HEK293 (cell line): ENCODE measurements around the gene ELL.

Experiments
- CTCF ChIA-PET: fragments of 350-600 bp; formaldehyde crosslinking; extraction: SDS; loops from one replicate; lab custom pipeline; 2021; ENCODE audit warnings: antibody characterized with exemption; lab: Yijun Ruan, JAX
- POLR2A ChIA-PET: fragments of 300-600 bp; formaldehyde crosslinking; extraction: SDS; loops from one replicate; lab custom pipeline; 2020; ENCODE audit warnings: antibody characterized with exemption, inconsistent platforms; lab: Yijun Ruan, JAX
- H3K27ac ChIP-seq: fragments of 200-500 bp; sonication (Bioruptor generic); 2 replicates; pipeline ENCODE4 v1.5.1; 2014; ENCODE audit warnings: low read depth, low read length, control low read depth, inconsistent platforms; ENCODE audit errors: extremely low read depth
- H3K36me3 ChIP-seq, 2 experiments: fragments of 200-500 bp in 1 of 2; sonication (Bioruptor generic) in 1 of 2; 1 replicate in 1 of 2; 2 replicates in 1 of 2; pipeline ENCODE4 v1.5.1; 2014 to 2017; ENCODE audit warnings: inconsistent platforms in 2 of 2, low read length in 2 of 2; ENCODE audit not compliant: control insufficient read depth in 2 of 2, insufficient read depth in 1 of 2
- H3K4me1 ChIP-seq: fragments of 200-500 bp; sonication (Bioruptor generic); 2 replicates; pipeline ENCODE4 v1.5.1; 2014; ENCODE audit warnings: mild to moderate bottlenecking, low read length, inconsistent platforms; ENCODE audit not compliant: control insufficient read depth, insufficient read depth
- H3K4me3 ChIP-seq: 2 replicates; pipeline ENCODE4 v1.5.1; 2011; ENCODE audit warnings: low read depth, mild to moderate bottlenecking, control low read depth, low read length, moderate library complexity
- H3K9me3 ChIP-seq: fragments of 200-500 bp; sonication (Bioruptor generic); 2 replicates; pipeline ENCODE4 v1.5.1; 2014; ENCODE audit warnings: low read depth, low read length, inconsistent platforms; ENCODE audit not compliant: control insufficient read depth, insufficient read depth
- GLI2 ChIP-seq: fragments of 450-650 bp; formaldehyde crosslinking; IDR thresholded peaks from 2 replicates; pipeline ENCODE4; 2017; ENCODE audit warnings: missing biosample characterization, missing genetic modification characterization, low read depth, borderline replicate concordance
- GLIS1 ChIP-seq: fragments of 450-650 bp; formaldehyde crosslinking; IDR thresholded peaks from 2 replicates; pipeline ENCODE4 v1.5.1; 2016; ENCODE audit warnings: missing biosample characterization, missing genetic modification characterization
- KLF1 ChIP-seq: fragments of 450-650 bp; formaldehyde crosslinking; IDR thresholded peaks from 2 replicates; pipeline ENCODE4 v1.5.1; 2016; ENCODE audit warnings: missing biosample characterization, missing genetic modification characterization
- SP3 ChIP-seq: fragments of 450-650 bp; formaldehyde crosslinking; IDR thresholded peaks from 2 replicates; pipeline ENCODE4 v1.5.1; 2016; ENCODE audit warnings: missing biosample characterization, missing genetic modification characterization
- SP7 ChIP-seq: fragments of 450-650 bp; formaldehyde crosslinking; IDR thresholded peaks from 2 replicates; pipeline ENCODE4 v1.5.1; 2016; ENCODE audit warnings: missing biosample characterization, missing genetic modification characterization
- ZFP37 ChIP-seq: fragments of 450-650 bp; formaldehyde crosslinking; IDR thresholded peaks from 2 replicates; pipeline ENCODE4 v1.5.1; 2016; ENCODE audit warnings: missing biosample characterization, missing genetic modification characterization
- ZFP69B ChIP-seq: fragments of 450-650 bp; formaldehyde crosslinking; IDR thresholded peaks from 2 replicates; pipeline ENCODE4 v1.5.1; 2016; ENCODE audit warnings: missing biosample characterization, missing genetic modification characterization
- ZNF121 ChIP-seq: fragments of 450-650 bp; formaldehyde crosslinking; IDR thresholded peaks from 2 replicates; pipeline ENCODE4 v1.5.1; 2016; ENCODE audit warnings: missing biosample characterization, missing genetic modification characterization
- ZNF133 ChIP-seq: fragments of 450-650 bp; formaldehyde crosslinking; IDR thresholded peaks from 2 replicates; pipeline ENCODE4 v1.5.1; 2016; ENCODE audit warnings: missing biosample characterization, missing genetic modification characterization
- ZNF2 ChIP-seq: fragments of 450-650 bp; formaldehyde crosslinking; IDR thresholded peaks from 2 replicates; pipeline ENCODE4 v1.5.1; 2016; ENCODE audit warnings: missing biosample characterization, missing genetic modification characterization
- ZNF335 ChIP-seq: fragments of 450-650 bp; formaldehyde crosslinking; conservative IDR thresholded peaks from 2 replicates; pipeline ENCODE4 v1.5.1; 2016; ENCODE audit warnings: missing biosample characterization, missing genetic modification characterization
- ZNF341 ChIP-seq: fragments of 450-650 bp; formaldehyde crosslinking; IDR thresholded peaks from 2 replicates; pipeline ENCODE4; 2016; ENCODE audit warnings: low read depth, missing biosample characterization, missing genetic modification characterization
- ZNF514 ChIP-seq: fragments of 450-650 bp; formaldehyde crosslinking; IDR thresholded peaks from 2 replicates; pipeline ENCODE4 v1.5.1; 2016; ENCODE audit warnings: missing biosample characterization, missing genetic modification characterization
- ZNF521 ChIP-seq: fragments of 450-650 bp; formaldehyde crosslinking; IDR thresholded peaks from 2 replicates; pipeline ENCODE4 v1.5.1; 2017; ENCODE audit warnings: missing biosample characterization, mild to moderate bottlenecking, missing genetic modification characterization
- ZNF530 ChIP-seq: fragments of 450-650 bp; formaldehyde crosslinking; IDR thresholded peaks from 2 replicates; pipeline ENCODE4 v1.5.1; 2016; ENCODE audit warnings: low read depth, missing biosample characterization, missing genetic modification characterization
- ZNF600 ChIP-seq: fragments of 450-650 bp; formaldehyde crosslinking; IDR thresholded peaks from 2 replicates; pipeline ENCODE4 v1.5.1; 2016; ENCODE audit warnings: missing biosample characterization, missing genetic modification characterization
- ZNF623 ChIP-seq: fragments of 450-650 bp; formaldehyde crosslinking; IDR thresholded peaks from 2 replicates; pipeline ENCODE4 v1.5.1; 2016; ENCODE audit warnings: missing biosample characterization, missing genetic modification characterization
- ZNF792 ChIP-seq: fragments of 450-650 bp; formaldehyde crosslinking; IDR thresholded peaks from 2 replicates; pipeline ENCODE4 v1.5.1; 2016; ENCODE audit warnings: missing biosample characterization, missing genetic modification characterization
- TF ChIP-seq, protein P1 (sequence below): fragments of 450-650 bp; formaldehyde crosslinking; IDR thresholded peaks from 2 replicates; pipeline ENCODE4 v1.5.1; 2017; ENCODE audit warnings: missing biosample characterization, missing genetic modification characterization
- TF ChIP-seq, protein P2 (sequence below): fragments of 450-650 bp; formaldehyde crosslinking; IDR thresholded peaks from 2 replicates; pipeline ENCODE4 v1.5.1; 2016; ENCODE audit warnings: missing biosample characterization, missing genetic modification characterization
- TF ChIP-seq, protein P3 (sequence below): fragments of 450-650 bp; formaldehyde crosslinking; IDR thresholded peaks from 2 replicates; pipeline ENCODE4 v1.5.1; 2016; ENCODE audit warnings: missing biosample characterization, missing genetic modification characterization
- TF ChIP-seq, protein P4 (sequence below): fragments of 450-650 bp; formaldehyde crosslinking; IDR thresholded peaks from 2 replicates; pipeline ENCODE4 v1.5.1; 2016; ENCODE audit warnings: missing biosample characterization, missing genetic modification characterization
- TF ChIP-seq, protein P5 (sequence below): fragments of 450-650 bp; formaldehyde crosslinking; IDR thresholded peaks from 2 replicates; pipeline ENCODE4 v1.5.1; 2016; ENCODE audit warnings: missing biosample characterization, missing genetic modification characterization

ELL gene

DNA sequence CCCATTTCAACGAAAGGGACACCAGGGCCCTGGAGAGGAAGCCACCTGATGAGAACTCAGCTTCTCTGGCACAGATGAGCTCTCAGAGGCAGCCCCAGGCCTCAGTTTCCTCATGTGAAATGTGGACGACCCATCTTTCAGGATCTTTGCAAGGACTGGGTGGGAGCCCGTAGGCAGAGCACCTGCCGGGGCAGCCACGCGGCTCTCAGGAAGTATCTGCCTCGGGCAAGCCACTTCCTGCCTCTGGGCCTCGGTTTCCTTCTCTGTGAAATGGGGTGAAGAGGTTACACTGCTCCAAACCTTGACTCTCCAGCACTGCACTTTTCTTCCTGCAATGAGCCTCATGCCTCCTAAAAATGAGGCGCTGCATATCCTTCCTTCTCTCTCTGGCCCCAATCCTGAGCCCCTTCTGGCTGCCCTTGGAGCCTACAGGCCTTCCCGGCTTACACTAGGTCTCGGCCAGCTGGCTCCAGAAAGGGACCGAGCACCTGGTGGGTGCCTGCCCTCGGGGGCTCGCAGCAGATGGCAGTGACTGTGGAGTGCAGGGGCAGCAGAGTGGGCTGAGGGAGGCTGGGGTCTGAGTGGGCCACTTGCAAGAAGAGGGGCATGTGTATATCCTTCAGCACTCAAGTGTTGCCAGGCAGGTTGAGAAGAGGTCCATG lies 99.2 kb downstream of the ELL start:
- H3K4me3 ChIP-seq: no peak overlapping the region
- TF ChIP-seq ZNF121 (tag by site-specific recombination) (no peak), GLI2 (tag by site-specific recombination) (no peak)
- TF ChIP-seq, protein P1, sequence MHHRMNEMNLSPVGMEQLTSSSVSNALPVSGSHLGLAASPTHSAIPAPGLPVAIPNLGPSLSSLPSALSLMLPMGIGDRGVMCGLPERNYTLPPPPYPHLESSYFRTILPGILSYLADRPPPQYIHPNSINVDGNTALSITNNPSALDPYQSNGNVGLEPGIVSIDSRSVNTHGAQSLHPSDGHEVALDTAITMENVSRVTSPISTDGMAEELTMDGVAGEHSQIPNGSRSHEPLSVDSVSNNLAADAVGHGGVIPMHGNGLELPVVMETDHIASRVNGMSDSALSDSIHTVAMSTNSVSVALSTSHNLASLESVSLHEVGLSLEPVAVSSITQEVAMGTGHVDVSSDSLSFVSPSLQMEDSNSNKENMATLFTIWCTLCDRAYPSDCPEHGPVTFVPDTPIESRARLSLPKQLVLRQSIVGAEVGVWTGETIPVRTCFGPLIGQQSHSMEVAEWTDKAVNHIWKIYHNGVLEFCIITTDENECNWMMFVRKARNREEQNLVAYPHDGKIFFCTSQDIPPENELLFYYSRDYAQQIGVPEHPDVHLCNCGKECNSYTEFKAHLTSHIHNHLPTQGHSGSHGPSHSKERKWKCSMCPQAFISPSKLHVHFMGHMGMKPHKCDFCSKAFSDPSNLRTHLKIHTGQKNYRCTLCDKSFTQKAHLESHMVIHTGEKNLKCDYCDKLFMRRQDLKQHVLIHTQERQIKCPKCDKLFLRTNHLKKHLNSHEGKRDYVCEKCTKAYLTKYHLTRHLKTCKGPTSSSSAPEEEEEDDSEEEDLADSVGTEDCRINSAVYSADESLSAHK (tag by site-specific recombination): 0 out of 2 replicates have a peak, but pooled peaks have one; percentile 19
- ChIA-PET POLR2A (no interaction called here), CTCF (interaction anchor here (0.6 to 2.2 kb wide), 5 partner anchors 13 to 152 kb away, joined by 3 to 10 read pairs (median 3); no protein-coding TSS in a partner anchor)
- no peaks in the 10 kb centered on the region for H3K36me3 ChIP-seq
- H3K27ac ChIP-seq: no peak overlapping the region
- no peaks in the 10 kb centered on the region for H3K9me3 ChIP-seq
- H3K4me1 ChIP-seq: peaks cover 4% of the 10 kb centered on the region; the same call in 1 of the 2 replicates

DNA sequence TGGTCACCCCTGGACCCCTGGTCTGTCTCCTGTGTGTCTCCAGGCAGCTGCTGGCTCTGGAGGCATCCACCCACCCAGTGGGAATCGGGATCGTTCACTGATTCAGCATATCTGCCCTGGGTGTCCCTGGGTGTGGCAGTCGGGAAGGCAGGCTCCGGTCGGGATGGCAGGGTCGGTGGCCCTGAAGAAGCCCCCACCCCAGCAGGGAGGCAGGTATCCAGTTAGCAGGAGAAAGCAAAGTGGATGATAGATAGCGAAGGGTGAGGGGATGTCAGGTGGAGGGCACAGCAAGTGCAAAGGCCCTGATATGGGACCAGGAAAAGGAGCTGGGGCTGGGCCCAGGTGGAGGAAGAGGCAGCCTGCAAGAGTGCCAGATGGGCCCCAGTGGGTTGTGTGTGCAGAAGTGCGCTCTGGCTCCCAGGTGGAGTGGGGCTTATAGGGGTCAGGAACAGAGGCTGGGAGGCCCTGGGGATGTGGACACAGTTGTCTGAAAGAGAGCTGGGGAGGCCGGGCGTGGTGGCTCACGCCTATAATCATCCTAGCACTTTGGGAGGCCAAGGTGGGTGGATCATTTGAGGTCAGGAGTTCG lies 100.4 kb downstream of the ELL start:
- H3K4me1 ChIP-seq: peaks cover 11% of the 10 kb centered on the region; the same call in 1 of the 2 replicates
- peak; percentile 73 for TF ChIP-seq GLIS1
- TF ChIP-seq, protein P2, sequence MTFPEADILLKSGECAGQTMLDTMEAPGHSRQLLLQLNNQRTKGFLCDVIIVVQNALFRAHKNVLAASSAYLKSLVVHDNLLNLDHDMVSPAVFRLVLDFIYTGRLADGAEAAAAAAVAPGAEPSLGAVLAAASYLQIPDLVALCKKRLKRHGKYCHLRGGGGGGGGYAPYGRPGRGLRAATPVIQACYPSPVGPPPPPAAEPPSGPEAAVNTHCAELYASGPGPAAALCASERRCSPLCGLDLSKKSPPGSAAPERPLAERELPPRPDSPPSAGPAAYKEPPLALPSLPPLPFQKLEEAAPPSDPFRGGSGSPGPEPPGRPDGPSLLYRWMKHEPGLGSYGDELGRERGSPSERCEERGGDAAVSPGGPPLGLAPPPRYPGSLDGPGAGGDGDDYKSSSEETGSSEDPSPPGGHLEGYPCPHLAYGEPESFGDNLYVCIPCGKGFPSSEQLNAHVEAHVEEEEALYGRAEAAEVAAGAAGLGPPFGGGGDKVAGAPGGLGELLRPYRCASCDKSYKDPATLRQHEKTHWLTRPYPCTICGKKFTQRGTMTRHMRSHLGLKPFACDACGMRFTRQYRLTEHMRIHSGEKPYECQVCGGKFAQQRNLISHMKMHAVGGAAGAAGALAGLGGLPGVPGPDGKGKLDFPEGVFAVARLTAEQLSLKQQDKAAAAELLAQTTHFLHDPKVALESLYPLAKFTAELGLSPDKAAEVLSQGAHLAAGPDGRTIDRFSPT (tag by site-specific recombination): 0 out of 2 replicates have a peak, but pooled peaks have one; percentile 15
- 0 out of 2 replicates have a peak, but pooled peaks have one; percentile 27 for TF ChIP-seq SP7 (tag by site-specific recombination)
- TF ChIP-seq, protein P3, sequence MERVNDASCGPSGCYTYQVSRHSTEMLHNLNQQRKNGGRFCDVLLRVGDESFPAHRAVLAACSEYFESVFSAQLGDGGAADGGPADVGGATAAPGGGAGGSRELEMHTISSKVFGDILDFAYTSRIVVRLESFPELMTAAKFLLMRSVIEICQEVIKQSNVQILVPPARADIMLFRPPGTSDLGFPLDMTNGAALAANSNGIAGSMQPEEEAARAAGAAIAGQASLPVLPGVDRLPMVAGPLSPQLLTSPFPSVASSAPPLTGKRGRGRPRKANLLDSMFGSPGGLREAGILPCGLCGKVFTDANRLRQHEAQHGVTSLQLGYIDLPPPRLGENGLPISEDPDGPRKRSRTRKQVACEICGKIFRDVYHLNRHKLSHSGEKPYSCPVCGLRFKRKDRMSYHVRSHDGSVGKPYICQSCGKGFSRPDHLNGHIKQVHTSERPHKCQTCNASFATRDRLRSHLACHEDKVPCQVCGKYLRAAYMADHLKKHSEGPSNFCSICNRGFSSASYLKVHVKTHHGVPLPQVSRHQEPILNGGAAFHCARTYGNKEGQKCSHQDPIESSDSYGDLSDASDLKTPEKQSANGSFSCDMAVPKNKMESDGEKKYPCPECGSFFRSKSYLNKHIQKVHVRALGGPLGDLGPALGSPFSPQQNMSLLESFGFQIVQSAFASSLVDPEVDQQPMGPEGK: peak; percentile 12; the same call in 1 of the 2 replicates
- TF ChIP-seq, protein P4, sequence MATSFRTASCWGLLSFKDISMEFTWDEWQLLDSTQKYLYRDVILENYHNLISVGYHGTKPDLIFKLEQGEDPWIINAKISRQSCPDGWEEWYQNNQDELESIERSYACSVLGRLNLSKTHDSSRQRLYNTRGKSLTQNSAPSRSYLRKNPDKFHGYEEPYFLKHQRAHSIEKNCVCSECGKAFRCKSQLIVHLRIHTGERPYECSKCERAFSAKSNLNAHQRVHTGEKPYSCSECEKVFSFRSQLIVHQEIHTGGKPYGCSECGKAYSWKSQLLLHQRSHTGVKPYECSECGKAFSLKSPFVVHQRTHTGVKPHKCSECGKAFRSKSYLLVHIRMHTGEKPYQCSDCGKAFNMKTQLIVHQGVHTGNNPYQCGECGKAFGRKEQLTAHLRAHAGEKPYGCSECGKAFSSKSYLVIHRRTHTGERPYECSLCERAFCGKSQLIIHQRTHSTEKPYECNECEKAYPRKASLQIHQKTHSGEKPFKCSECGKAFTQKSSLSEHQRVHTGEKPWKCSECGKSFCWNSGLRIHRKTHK (tag by site-specific recombination): no peak
- TF ChIP-seq KLF1 (tag by site-specific recombination): peak; percentile 87
- no peak for TF ChIP-seq SP3 (tag by site-specific recombination)
- 0 out of 2 replicates have a peak, but pooled peaks have one; percentile 27 for TF ChIP-seq ZFP69B (tag by site-specific recombination)
- TF ChIP-seq ZNF530 (tag by site-specific recombination): no peak
- TF ChIP-seq, protein P5, sequence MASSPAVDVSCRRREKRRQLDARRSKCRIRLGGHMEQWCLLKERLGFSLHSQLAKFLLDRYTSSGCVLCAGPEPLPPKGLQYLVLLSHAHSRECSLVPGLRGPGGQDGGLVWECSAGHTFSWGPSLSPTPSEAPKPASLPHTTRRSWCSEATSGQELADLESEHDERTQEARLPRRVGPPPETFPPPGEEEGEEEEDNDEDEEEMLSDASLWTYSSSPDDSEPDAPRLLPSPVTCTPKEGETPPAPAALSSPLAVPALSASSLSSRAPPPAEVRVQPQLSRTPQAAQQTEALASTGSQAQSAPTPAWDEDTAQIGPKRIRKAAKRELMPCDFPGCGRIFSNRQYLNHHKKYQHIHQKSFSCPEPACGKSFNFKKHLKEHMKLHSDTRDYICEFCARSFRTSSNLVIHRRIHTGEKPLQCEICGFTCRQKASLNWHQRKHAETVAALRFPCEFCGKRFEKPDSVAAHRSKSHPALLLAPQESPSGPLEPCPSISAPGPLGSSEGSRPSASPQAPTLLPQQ (tag by site-specific recombination): peak; percentile 40; the same call in 1 of the 2 replicates
- TF ChIP-seq ZNF514 (tag by site-specific recombination): no peak
- no peak for TF ChIP-seq ZNF133
- peak; percentile 51; the same call in 1 of the 2 replicates for TF ChIP-seq ZNF600
- TF ChIP-seq ZFP37: no peak
- peak; percentile 94 for TF ChIP-seq ZNF623
- TF ChIP-seq ZNF341 (tag by site-specific recombination): no peak
- no peak for TF ChIP-seq ZNF521
- no peak for TF ChIP-seq ZNF2 (tag by site-specific recombination)
- no peak for TF ChIP-seq ZNF792 (tag by site-specific recombination)
- peak; percentile 34; the same call in 1 of the 2 replicates for TF ChIP-seq ZNF335
- TF ChIP-seq, all 188 proteins: peak for 10
- H3K36me3 ChIP-seq: no peaks in the 10 kb centered on the region
- no peak overlapping the region for H3K4me3 ChIP-seq
- H3K9me3 ChIP-seq: no peaks in the 10 kb centered on the region
- ChIA-PET POLR2A (interaction anchor here (1.0 to 1.1 kb wide), 3 partner anchors 10 to 33 kb away, joined by 3 read pairs; no protein-coding TSS in a partner anchor), CTCF (interaction anchor here (0.6 to 2.2 kb wide), 4 partner anchors 61 to 213 kb away, joined by 3 to 10 read pairs (median 4); no protein-coding TSS in a partner anchor)
- no peak overlapping the region for H3K27ac ChIP-seq
